SK-N-SH (cell line): ENCODE results near the gene CC2D2A.

Source experiments
- EP300 ChIP-seq, 2 experiments: IDR thresholded peaks; 2 replicates each; pipeline versions ENCODE4 v1.4.0 to v1.6.1; 2012; ENCODE audit warnings: borderline replicate concordance in 1 of 2, low read depth in 1 of 2, low read length in 1 of 2
- EZH2phosphoT487 ChIP-seq: fragments of 200-600 bp; sonication (generic); IDR thresholded peaks from 2 replicates; pipeline ENCODE4 v1.6.1; 2017; ENCODE audit warnings: low read depth, mixed run types, mild to moderate bottlenecking, antibody characterized with exemption, moderate library complexity, borderline replicate concordance
- USF2 ChIP-seq: fragments of 150-350 bp; IDR thresholded peaks from 2 replicates; pipeline ENCODE4 v1.6.1; 2017; ENCODE audit warnings: antibody characterized with exemption, low read length, low read depth, borderline replicate concordance
- TF ChIP-seq, protein P1 (sequence below): fragments of 200-600 bp; sonication (generic); IDR thresholded peaks from 2 replicates; pipeline ENCODE4 v1.6.1; 2017; ENCODE audit warnings: antibody characterized with exemption, mild to moderate bottlenecking, moderate library complexity

DNA sequence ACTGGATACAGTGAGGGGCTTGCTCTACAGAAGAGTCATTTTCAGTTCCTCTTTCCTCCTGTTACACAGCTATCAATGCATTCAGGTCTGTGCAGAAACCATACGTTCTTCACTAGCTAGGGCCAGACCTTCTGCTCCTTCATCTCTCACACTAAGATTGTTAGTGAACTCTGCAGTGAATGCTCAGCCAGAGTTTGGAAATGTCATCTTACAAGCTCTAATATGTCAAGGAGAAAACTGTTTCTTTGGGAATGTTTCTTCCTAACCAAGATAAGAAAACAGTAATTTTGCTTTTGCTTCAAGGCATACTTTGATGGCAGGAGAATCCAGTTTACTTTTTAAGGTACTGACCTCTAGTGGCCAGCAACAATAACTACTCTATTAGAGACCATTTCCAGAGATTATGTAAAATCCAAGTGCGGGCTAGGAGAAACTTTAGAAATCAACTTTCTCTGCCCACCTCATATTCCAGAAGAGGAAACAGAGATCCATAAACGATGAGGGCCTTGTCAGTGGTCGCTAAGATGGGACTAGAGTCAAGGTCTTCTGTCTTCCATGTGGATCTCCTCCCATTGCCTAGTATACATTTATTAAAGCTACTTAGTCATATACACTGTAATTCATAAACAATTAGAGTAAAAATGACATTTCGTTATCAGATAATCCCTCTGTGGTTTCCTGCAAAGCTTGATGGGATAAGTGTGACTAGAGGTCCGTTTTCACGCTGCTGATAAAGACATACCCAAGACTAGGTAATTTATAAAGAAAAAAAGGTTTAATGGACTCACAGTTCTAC is 12.1 kb upstream of the CC2D2A start:
- TF ChIP-seq, protein P1, sequence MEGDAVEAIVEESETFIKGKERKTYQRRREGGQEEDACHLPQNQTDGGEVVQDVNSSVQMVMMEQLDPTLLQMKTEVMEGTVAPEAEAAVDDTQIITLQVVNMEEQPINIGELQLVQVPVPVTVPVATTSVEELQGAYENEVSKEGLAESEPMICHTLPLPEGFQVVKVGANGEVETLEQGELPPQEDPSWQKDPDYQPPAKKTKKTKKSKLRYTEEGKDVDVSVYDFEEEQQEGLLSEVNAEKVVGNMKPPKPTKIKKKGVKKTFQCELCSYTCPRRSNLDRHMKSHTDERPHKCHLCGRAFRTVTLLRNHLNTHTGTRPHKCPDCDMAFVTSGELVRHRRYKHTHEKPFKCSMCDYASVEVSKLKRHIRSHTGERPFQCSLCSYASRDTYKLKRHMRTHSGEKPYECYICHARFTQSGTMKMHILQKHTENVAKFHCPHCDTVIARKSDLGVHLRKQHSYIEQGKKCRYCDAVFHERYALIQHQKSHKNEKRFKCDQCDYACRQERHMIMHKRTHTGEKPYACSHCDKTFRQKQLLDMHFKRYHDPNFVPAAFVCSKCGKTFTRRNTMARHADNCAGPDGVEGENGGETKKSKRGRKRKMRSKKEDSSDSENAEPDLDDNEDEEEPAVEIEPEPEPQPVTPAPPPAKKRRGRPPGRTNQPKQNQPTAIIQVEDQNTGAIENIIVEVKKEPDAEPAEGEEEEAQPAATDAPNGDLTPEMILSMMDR, result peak; percentile 83
- no peak for TF ChIP-seq EP300 (IDR thresholded peaks at IDR 0.05; ENCODE audit: borderline replicate concordance in 1 of 2, low read depth in 1 of 2, low read length in 1 of 2)
- no peak for TF ChIP-seq USF2
- no peak for TF ChIP-seq EZH2phosphoT487
